GM12878 (cell line): ENCODE results near the gene MILR1. TPM values are rescaled to one million over a fixed set of nuclear protein-coding genes. Genes with fewer than 3 reads are reported as not detected.

Experiments
- ATAC-seq: fragments of 200-7000 bp; cut with Tn5 transposase; 3 replicates; pipeline ENCODE4 v1.9.1; 2020; ENCODE audit warnings: mild to moderate bottlenecking, moderate library complexity
- BruUV-seq: library from RNA; stranded (reverse); fragments of 400-500 nt; replicated peaks from 2 replicates; lab custom pipeline; 2021; lab: Mats Ljungman, UMichigan
- CTCF ChIA-PET: fragments of 300-600 bp; sonication (Branson Sonifier 250); formaldehyde crosslinking; extraction: SDS; loops from one replicate; lab custom pipeline; 2021; ENCODE audit warnings: inconsistent platforms; lab: Yijun Ruan, JAX
- POLR2A ChIA-PET: fragments of 350-600 bp; formaldehyde crosslinking; extraction: SDS; loops from one replicate; lab custom pipeline; 2021; ENCODE audit warnings: inconsistent platforms; lab: Charles Lee
- RAD21 ChIA-PET: fragments of 300-600 bp; sonication (Branson Sonifier 250); formaldehyde crosslinking; loops from one replicate; lab custom pipeline; 2023; ENCODE audit warnings: antibody characterized with exemption; ENCODE audit not compliant: unreplicated experiment; lab: Charles Lee
- SMC1A ChIA-PET: fragments of 300-600 bp; sonication (Branson Sonifier 250); formaldehyde crosslinking; loops from one replicate; lab custom pipeline; 2023; ENCODE audit not compliant: unreplicated experiment, uncharacterized antibody; lab: Charles Lee
- DNase-seq: peaks from one replicate; pipeline ENCODE4 v3.0.0-alpha.2; 2011; ENCODE audit warnings: low read depth, low spot score
- FAIRE-seq: peaks from 3 replicates; lab custom pipeline; 2011; peaks lifted over from hg19 to GRCh38; lab: Jason Lieb, UNC
- H2AFZ ChIP-seq: 2 replicates; pipeline ENCODE4 v1.6.0; 2011; ENCODE audit warnings: low read depth, low read length, control low read depth; ENCODE audit not compliant: control insufficient read depth
- H3K27ac ChIP-seq: 2 replicates; pipeline ENCODE4 v1.5.1; 2011; ENCODE audit warnings: control low read depth; ENCODE audit not compliant: control insufficient read depth, insufficient read depth
- H3K27me3 ChIP-seq, 2 experiments: replicated peaks in 1 of 2; 2 replicates each; pipeline versions ENCODE4 v1.6.0 to v1.6.1; 2011; ENCODE audit warnings: low read length in 1 of 2; ENCODE audit not compliant: control insufficient read depth in 2 of 2, insufficient read depth in 2 of 2
- H3K36me3 ChIP-seq, 2 experiments: 2 replicates each; pipeline ENCODE4 v1.5.1; 2011; ENCODE audit warnings: low read length in 1 of 2; ENCODE audit not compliant: control insufficient read depth in 2 of 2, insufficient read depth in 2 of 2
- H3K4me1 ChIP-seq: 2 replicates; pipeline ENCODE4 v1.6.1; 2011; ENCODE audit warnings: mild to moderate bottlenecking, low read length, moderate library complexity, mixed read lengths; ENCODE audit not compliant: control insufficient read depth, insufficient read depth
- H3K4me2 ChIP-seq: 2 replicates; pipeline ENCODE4 v1.6.0; 2011; ENCODE audit warnings: control low read depth; ENCODE audit not compliant: control insufficient read depth, insufficient read depth
- H3K4me3 ChIP-seq: fragments of 200-600 bp; sonication (generic); 2 replicates; pipeline ENCODE4 v1.5.1; 2016
- H3K79me2 ChIP-seq: 2 replicates; pipeline ENCODE4 v1.6.0; 2011; ENCODE audit warnings: low read length; ENCODE audit not compliant: control insufficient read depth, insufficient read depth
- H3K9ac ChIP-seq: 2 replicates; pipeline ENCODE4 v1.8.0; 2011; ENCODE audit warnings: low read length, control low read depth, mixed read lengths; ENCODE audit not compliant: control insufficient read depth, insufficient read depth
- H3K9me3 ChIP-seq: replicated peaks from 3 replicates; pipeline ENCODE4 v1.5.1; 2011; ENCODE audit warnings: mild to moderate bottlenecking, low read length; ENCODE audit not compliant: control insufficient read depth, insufficient read depth
- H4K20me1 ChIP-seq: 2 replicates; pipeline ENCODE4 v1.6.0; 2011; ENCODE audit not compliant: control insufficient read depth, insufficient read depth
- ASH2L ChIP-seq: fragments of 300-600, 200-600 bp; sonication (generic); IDR thresholded peaks from 2 replicates; pipeline ENCODE4 v1.6.1; 2017; ENCODE audit warnings: low read depth, mild to moderate bottlenecking, borderline replicate concordance
- CEBPB ChIP-seq, 2 experiments: fragments of 150-350 bp in 1 of 2; IDR thresholded peaks; 2 replicates each; pipeline ENCODE4 v1.6.1; 2012 to 2014; ENCODE audit warnings: low read depth in 2 of 2, low read length in 2 of 2, borderline replicate concordance in 1 of 2, inconsistent platforms in 1 of 2
- ESRRA ChIP-seq: IDR thresholded peaks from 2 replicates; pipeline ENCODE4 v1.6.1; 2012; ENCODE audit warnings: mild to moderate bottlenecking, low read length, improper control_type of control experiment
- FOXM1 ChIP-seq: IDR thresholded peaks from 2 replicates; pipeline ENCODE4 v1.6.1; 2012; ENCODE audit warnings: low read depth, mild to moderate bottlenecking, inconsistent platforms, low read length, moderate library complexity
- IRF4 ChIP-seq: IDR thresholded peaks from 2 replicates; pipeline ENCODE4 v1.6.1; 2011; ENCODE audit warnings: low read depth, low read length
- JUND ChIP-seq: IDR thresholded peaks from 2 replicates; pipeline ENCODE4 v1.6.1; 2012; ENCODE audit warnings: low read depth, mild to moderate bottlenecking, low read length, improper control_type of control experiment, moderate library complexity
- MXI1 ChIP-seq: fragments of 150-350 bp; IDR thresholded peaks from 2 replicates; pipeline ENCODE4 v1.6.1; 2011; ENCODE audit warnings: low read depth, mild to moderate bottlenecking, inconsistent platforms, low read length, improper control_type of control experiment
- PAX8 ChIP-seq: fragments of 450-650 bp; IDR thresholded peaks from 2 replicates; pipeline ENCODE4 v1.6.1; 2017; ENCODE audit warnings: mild to moderate bottlenecking, moderate library complexity
- RB1 ChIP-seq: fragments of 450-650 bp; formaldehyde crosslinking; IDR thresholded peaks from 2 replicates; pipeline ENCODE4 v1.6.1; 2017; ENCODE audit warnings: mild to moderate bottlenecking, borderline replicate concordance
- RELA ChIP-seq: fragments of 450-650 bp; IDR thresholded peaks from 2 replicates; pipeline ENCODE4 v1.8.0; 2014; ENCODE audit warnings: borderline replicate concordance; ENCODE audit not compliant: partially characterized antibody
- RUNX3 ChIP-seq: IDR thresholded peaks from 2 replicates; pipeline ENCODE4 v1.6.1; 2012; ENCODE audit warnings: low read length, inconsistent platforms
- SMAD5 ChIP-seq: IDR thresholded peaks from 2 replicates; pipeline ENCODE4 v1.6.1; 2016; ENCODE audit warnings: antibody characterized with exemption, low read depth
- SMC3 ChIP-seq: IDR thresholded peaks from 2 replicates; pipeline ENCODE4 v1.6.1; 2011; ENCODE audit warnings: low read length, improper control_type of control experiment, borderline replicate concordance
- SREBF1 ChIP-seq: IDR thresholded peaks from 2 replicates; pipeline ENCODE4 v1.6.1; 2012; ENCODE audit warnings: mild to moderate bottlenecking, low read length
- TARDBP ChIP-seq: IDR thresholded peaks from 2 replicates; pipeline ENCODE4 v1.6.1; 2016; ENCODE audit warnings: borderline replicate concordance
- YY1 ChIP-seq: IDR thresholded peaks from 2 replicates; pipeline ENCODE4 v1.6.1; 2011; ENCODE audit warnings: low read depth, mild to moderate bottlenecking, low read length
- WGBS: methylation state at CpG from one replicate; pipeline ENCODE4 v1.1.6; 2016; ENCODE audit warnings: low lambda C conversion rate; ENCODE audit not compliant: insufficient replicate concordance, insufficient coverage; ENCODE audit errors: missing lambda C conversion rate; 5-methylcytosine and 5-hydroxymethylcytosine counted together
- in situ Hi-C: fragments of 300-500 bp; cut with MboI; formaldehyde crosslinking; loops from 9 replicates; pipeline ENCODE4 v1.14.3; 2018; ENCODE audit warnings: mixed read lengths
- intact Hi-C: fragments of 100-400 bp; cut with micrococcal nuclease; formaldehyde crosslinking; loops from one replicate; pipeline ENCODE4 v1.14.2; 2022; ENCODE audit not compliant: unreplicated experiment
- polyA plus RNA-seq, 11 experiments: library from polyadenylated mRNA; depleted of rRNA in 4 of 11; unstranded in 6 of 11; stranded (reverse) in 5 of 11; fragments of >200 nt; fragmentation: Nextera tagmentation in 4 of 11; fragmentation: Illumina TruSeq in 1 of 11; extraction: Ambion mirVana in 4 of 11; extraction: Trizol in 1 of 11; gene quantifications; 1 replicate in 1 of 11; 2 replicates in 10 of 11; pipeline versions ENCODE4 v1.2.1 to v1.2.3, GENCODE V29; 2011 to 2016; ENCODE audit warnings: inconsistent platforms in 2 of 11, missing spikeins in 2 of 11, low read depth in 1 of 11
- total RNA-seq, 4 experiments: library from RNA; depleted of rRNA in 3 of 4; stranded (reverse); fragments of >200 nt in 3 of 4; fragmentation: Illumina TruSeq in 1 of 4; extraction: Trizol in 1 of 4; gene quantifications; 2 replicates each; pipeline versions ENCODE4 v1.2.1 to v1.2.3, GENCODE V29; 2013 to 2021
- TF ChIP-seq, protein P1 (sequence below): fragments of 450-650 bp; IDR thresholded peaks from 2 replicates; pipeline ENCODE4 v1.6.1; 2016; ENCODE audit warnings: mild to moderate bottlenecking
- TF ChIP-seq, protein P2 (sequence below), 3 experiments: IDR thresholded peaks in 2 of 3; conservative IDR thresholded peaks in 1 of 3; 2 replicates each; pipeline ENCODE4 v1.5.1; 2011; ENCODE audit warnings: low read depth in 3 of 3, low read length in 3 of 3, mild to moderate bottlenecking in 3 of 3, control low read depth in 2 of 3, moderate library complexity in 2 of 3, inconsistent platforms in 1 of 3, mixed read lengths in 1 of 3; ENCODE audit not compliant: control insufficient read depth in 2 of 3, insufficient read depth in 1 of 3; ENCODE audit errors: extremely low read depth in 1 of 3

Gene MILR1
- total and polyA plus RNA-seq, 10 of the 15 experiments (the other 5 are each of a cell fraction or from before 2014, with no cell fraction given): 2.0 to 47.2 (median 17.2) TPM

DNA sequence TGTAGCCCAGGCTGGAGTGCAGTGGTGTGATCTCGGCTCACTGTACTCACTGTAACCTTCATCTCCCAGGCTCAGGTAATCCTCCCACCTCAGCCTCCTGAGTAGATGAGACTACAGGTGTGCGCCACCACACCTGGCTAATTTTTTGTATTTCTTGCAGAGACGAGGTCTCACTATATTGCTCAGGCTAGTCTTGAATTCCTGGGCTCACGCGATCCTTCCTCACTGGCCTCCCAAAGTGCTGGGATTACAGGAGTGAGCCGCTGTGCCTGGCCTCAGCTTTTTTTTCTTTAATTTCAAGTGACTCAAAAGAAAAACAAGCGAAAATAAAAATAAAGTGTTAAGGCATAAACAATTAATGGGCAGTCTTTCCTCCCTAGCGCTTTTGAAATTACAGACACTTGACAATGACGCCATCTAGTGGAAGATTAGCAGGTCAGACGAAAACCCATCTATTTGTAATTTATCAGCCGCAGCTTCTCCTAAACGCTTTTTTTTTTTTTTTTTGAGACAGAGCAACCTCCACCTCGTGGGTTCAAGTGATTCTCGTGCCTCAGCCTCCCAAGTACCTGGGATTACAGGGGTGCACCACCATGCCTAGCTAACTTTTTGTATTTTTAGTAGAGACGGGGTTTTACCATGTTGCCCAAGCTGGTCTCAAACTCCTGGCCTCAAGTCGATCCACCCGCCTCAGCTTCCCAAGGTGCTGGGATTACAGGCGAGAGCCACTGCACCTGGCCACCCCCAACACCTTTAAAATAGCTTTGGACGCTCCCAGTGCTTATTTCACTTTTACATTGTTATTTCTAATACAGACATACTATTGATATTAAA, 30.2 kb upstream of the MILR1 start (continued):
- peak; percentile 35; the same call in 1 of the 2 replicates for TF ChIP-seq FOXM1
- TF ChIP-seq RUNX3: no peak
- TF ChIP-seq RELA: peak; percentile 51
- TF ChIP-seq TARDBP: no peak
- no peak for TF ChIP-seq SMAD5

DNA sequence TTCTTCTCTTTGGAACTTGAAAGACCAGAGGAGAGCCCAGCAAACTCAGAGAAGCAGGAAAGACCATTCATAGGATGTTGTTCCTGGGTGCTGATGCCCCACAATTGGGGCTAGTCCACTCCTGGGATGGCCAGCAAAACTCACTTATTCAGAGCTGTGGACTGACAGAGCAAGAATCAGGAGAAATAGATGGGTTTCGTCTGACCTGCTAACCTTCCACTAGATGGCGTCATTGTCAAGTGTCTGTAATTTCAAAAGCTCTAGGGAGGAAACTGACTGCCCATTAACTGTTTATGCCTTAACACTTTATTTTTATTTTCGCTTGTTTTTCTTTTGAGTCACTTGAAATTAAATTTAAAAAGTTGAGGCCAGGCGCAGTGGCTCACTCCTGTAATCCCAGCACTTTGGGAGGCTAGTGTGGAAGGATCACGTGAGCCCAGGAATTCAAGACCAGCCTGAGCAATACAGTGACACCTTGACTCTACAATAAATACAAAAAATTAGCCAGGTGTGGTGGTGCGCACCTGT, 28.7 kb upstream of the MILR1 start:
- Histone ChIP-seq H4K20me1 (no peaks in the 10 kb centered on the region), H3K36me3 (no peaks in the 10 kb centered on the region), H3K27ac (no peak overlapping the region), H2AFZ (no peak overlapping the region), H3K9me3 (no peaks in the 10 kb centered on the region; the same call in 2 of the 3 replicates), H3K4me2 (no peak overlapping the region), H3K9ac (no peak overlapping the region), H3K4me1 (no peaks in the 10 kb centered on the region), H3K4me3 (no peak overlapping the region), H3K27me3 (no peaks in the 10 kb centered on the region), H3K79me2 (no peaks in the 10 kb centered on the region)
- DNase-seq: no peak
- no TSS peak for BruUV-seq
- SMC1A ChIA-PET: interaction anchor here (0.6 to 9.2 kb wide), 50 partner anchors 10 to 562 kb away, joined by 3 to 190 read pairs (median 5); partner anchors contain the start of genes CEP95, DDX5, MILR1 and POLG2
- no peak for FAIRE-seq
- intact Hi-C loops (loop anchor here (1.0 to 5.0 kb wide), 3 partner anchors 71 to 229 kb away; no protein-coding TSS in a partner anchor), in situ Hi-C loops (loop anchor here (5.0 kb wide), 2 partner anchors 72 to 232 kb away; no protein-coding TSS in a partner anchor)
- CTCF ChIA-PET: interaction anchor here (0.8 to 14.2 kb wide), 77 partner anchors 8 to 541 kb away, joined by 3 to 627 read pairs (median 6); partner anchors contain the start of genes CEP95, DDX5, MILR1 and POLG2
- RAD21 ChIA-PET: interaction anchor here (0.7 to 8.3 kb wide), 57 partner anchors 8 to 539 kb away, joined by 3 to 174 read pairs (median 5); partner anchors contain the start of genes CEP95, MILR1, POLG2 and SMURF2
- peak; percentile 91 for ATAC-seq
- POLR2A ChIA-PET: interaction anchor here (0.5 to 1.0 kb wide), 6 partner anchors 29 to 543 kb away, joined by 3 to 6 read pairs (median 4); partner anchors contain the start of gene MILR1
- 17% methylated on average over 6 of the region's 6 CpGs for WGBS
- TF ChIP-seq PAX8: no peak
- no peak for TF ChIP-seq CEBPB (IDR thresholded peaks at IDR 0.05; ENCODE audit: borderline replicate concordance in 1 of 2, low read depth in 2 of 2, low read length in 2 of 2)
- TF ChIP-seq YY1: 0 out of 2 replicates have a peak, but pooled peaks have one; percentile 22
- TF ChIP-seq, protein P1, sequence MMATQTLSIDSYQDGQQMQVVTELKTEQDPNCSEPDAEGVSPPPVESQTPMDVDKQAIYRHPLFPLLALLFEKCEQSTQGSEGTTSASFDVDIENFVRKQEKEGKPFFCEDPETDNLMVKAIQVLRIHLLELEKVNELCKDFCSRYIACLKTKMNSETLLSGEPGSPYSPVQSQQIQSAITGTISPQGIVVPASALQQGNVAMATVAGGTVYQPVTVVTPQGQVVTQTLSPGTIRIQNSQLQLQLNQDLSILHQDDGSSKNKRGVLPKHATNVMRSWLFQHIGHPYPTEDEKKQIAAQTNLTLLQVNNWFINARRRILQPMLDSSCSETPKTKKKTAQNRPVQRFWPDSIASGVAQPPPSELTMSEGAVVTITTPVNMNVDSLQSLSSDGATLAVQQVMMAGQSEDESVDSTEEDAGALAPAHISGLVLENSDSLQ: peak; percentile 40; the same call in 1 of the 2 replicates
- TF ChIP-seq SREBF1: no peak
- TF ChIP-seq IRF4: 0 out of 2 replicates have a peak, but pooled peaks have one; percentile 13
- no peak for TF ChIP-seq MXI1
- TF ChIP-seq, protein P2, sequence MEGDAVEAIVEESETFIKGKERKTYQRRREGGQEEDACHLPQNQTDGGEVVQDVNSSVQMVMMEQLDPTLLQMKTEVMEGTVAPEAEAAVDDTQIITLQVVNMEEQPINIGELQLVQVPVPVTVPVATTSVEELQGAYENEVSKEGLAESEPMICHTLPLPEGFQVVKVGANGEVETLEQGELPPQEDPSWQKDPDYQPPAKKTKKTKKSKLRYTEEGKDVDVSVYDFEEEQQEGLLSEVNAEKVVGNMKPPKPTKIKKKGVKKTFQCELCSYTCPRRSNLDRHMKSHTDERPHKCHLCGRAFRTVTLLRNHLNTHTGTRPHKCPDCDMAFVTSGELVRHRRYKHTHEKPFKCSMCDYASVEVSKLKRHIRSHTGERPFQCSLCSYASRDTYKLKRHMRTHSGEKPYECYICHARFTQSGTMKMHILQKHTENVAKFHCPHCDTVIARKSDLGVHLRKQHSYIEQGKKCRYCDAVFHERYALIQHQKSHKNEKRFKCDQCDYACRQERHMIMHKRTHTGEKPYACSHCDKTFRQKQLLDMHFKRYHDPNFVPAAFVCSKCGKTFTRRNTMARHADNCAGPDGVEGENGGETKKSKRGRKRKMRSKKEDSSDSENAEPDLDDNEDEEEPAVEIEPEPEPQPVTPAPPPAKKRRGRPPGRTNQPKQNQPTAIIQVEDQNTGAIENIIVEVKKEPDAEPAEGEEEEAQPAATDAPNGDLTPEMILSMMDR (IDR thresholded peaks at IDR 0.05 in 2 of 3, conservative IDR thresholded peaks at IDR 0.05 in 1 of 3; ENCODE audit: control insufficient read depth in 2 of 3, extremely low read depth in 1 of 3, insufficient read depth in 1 of 3, low read depth in 3 of 3, low read length in 3 of 3): peak; percentile 66 to 72 (median 69)
- no peak for TF ChIP-seq JUND
- TF ChIP-seq FOXM1: 0 out of 2 replicates have a peak, but pooled peaks have one; percentile 19
- no peak for TF ChIP-seq ASH2L
- TF ChIP-seq SMC3: peak; percentile 85
- no peak for TF ChIP-seq ESRRA
- TF ChIP-seq RB1: 0 out of 2 replicates have a peak, but pooled peaks have one; percentile 16
